ENCODE measurements around the gene HIGD1A.

DNA sequence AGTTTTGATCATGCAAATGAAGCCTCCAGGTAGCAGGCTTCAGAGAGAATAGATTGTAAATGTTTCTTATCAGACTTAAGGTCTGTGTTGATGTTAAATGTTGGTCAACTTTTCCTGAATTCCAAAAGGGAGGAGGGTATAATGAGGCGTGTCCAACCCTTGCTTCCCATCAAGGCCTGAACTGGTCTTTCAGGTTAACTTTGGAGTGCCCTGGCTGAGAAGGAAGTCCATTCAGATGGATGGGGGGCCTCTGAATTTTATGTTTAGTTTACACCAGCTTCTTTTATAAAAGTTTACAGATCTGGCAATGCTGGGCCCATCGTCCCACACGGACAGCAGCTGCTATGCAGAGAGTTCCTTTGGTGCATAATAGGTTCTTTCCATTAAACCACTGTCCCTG, 40.2 kb downstream of the HIGD1A start:
- no peak for TF ChIP-seq CTCF (conservative IDR thresholded peaks at IDR 0.05; ENCODE audit: low read length)
- no peak for TF ChIP-seq EZH2phosphoT487 (IDR thresholded peaks at IDR 0.05; ENCODE audit: borderline replicate concordance, low read depth, low read length)

All from OCI-LY7 (cell line).